Measurements from ENCODE around the gene CYP2S1.

- TF ChIP-seq CTCF (conservative IDR thresholded peaks at IDR 0.05; ENCODE audit: low read depth, low read length) (no peak), EZH2 (IDR thresholded peaks at IDR 0.05; ENCODE audit: borderline replicate concordance, low read depth, low read length, poor library complexity, severe bottlenecking) (no peak)
Measured at GRCh38 chr19:41239363-41239762, 46.3 kb downstream of the CYP2S1 start.

Data from A673 (cell line).